Measurements from ENCODE around the gene MISFA. TPM values are rescaled to one million over a fixed set of nuclear protein-coding genes. Genes with fewer than 3 reads are reported as not detected.

The MISFA gene
- total RNA-seq, 1 donor from 2014 or later = 4.1 TPM

- Mint-ChIP-seq H3K9me3 (ENCODE audit: low read depth) (no peaks in the 10 kb centered on the region), H3K27me3 (ENCODE audit: low read depth) (no peaks in the 10 kb centered on the region), H3K4me3 (ENCODE audit: unreplicated experiment) (peak overlapping the region; percentile 47), H3K4me1 (ENCODE audit: low read depth) (peaks cover 41% of the 10 kb centered on the region), H3K27ac (ENCODE audit: unreplicated experiment) (peak overlapping the region; percentile 92), H3K36me3 (ENCODE audit: low read depth) (peaks cover 16% of the 10 kb centered on the region)
- no peak for DNase-seq (ENCODE audit: low spot score)
- no peak for TF ChIP-seq CTCF (IDR thresholded peaks at IDR 0.05)
Observed at GRCh38 chr11:18618342-18619025, 18.9 kb downstream of the MISFA start.

- no peak overlapping the region for H3K27ac Mint-ChIP-seq (ENCODE audit: unreplicated experiment)
- H3K9me3 Mint-ChIP-seq (ENCODE audit: low read depth) = peaks cover 4% of the 10 kb centered on the region
- H3K27me3 Mint-ChIP-seq (ENCODE audit: low read depth) = no peaks in the 10 kb centered on the region
- DNase-seq (ENCODE audit: low spot score) = no peak
- no peaks in the 10 kb centered on the region for H3K36me3 Mint-ChIP-seq (ENCODE audit: low read depth)
- TF ChIP-seq CTCF (IDR thresholded peaks at IDR 0.05) = no peak
- no peak overlapping the region for H3K4me3 Mint-ChIP-seq (ENCODE audit: unreplicated experiment)
- H3K4me1 Mint-ChIP-seq (ENCODE audit: low read depth) = peaks cover 22% of the 10 kb centered on the region
Observed at GRCh38 chr11:18623707-18624106, 24.1 kb downstream of the MISFA start.

- H3K4me3 Mint-ChIP-seq (ENCODE audit: unreplicated experiment) = no peak overlapping the region
- H3K36me3 Mint-ChIP-seq (ENCODE audit: low read depth) = no peaks in the 10 kb centered on the region
- H3K4me1 Mint-ChIP-seq (ENCODE audit: low read depth) = peaks cover 20% of the 10 kb centered on the region
- H3K27ac Mint-ChIP-seq (ENCODE audit: unreplicated experiment) = no peak overlapping the region
- H3K27me3 Mint-ChIP-seq (ENCODE audit: low read depth) = no peaks in the 10 kb centered on the region
- no peak for TF ChIP-seq CTCF (IDR thresholded peaks at IDR 0.05)
- no peak for DNase-seq (ENCODE audit: low spot score)
- peaks cover 4% of the 10 kb centered on the region for H3K9me3 Mint-ChIP-seq (ENCODE audit: low read depth)
Observed at GRCh38 chr11:18624161-18624560, 24.6 kb downstream of the MISFA start.

GRCh38 chr11:18632841-18633240, 33.3 kb downstream of the MISFA start:
- Mint-ChIP-seq H3K4me1 (ENCODE audit: low read depth) (peaks cover 30% of the 10 kb centered on the region), H3K27me3 (ENCODE audit: low read depth) (peaks cover 2% of the 10 kb centered on the region), H3K27ac (ENCODE audit: unreplicated experiment) (no peak overlapping the region), H3K9me3 (ENCODE audit: low read depth) (no peaks in the 10 kb centered on the region), H3K36me3 (ENCODE audit: low read depth) (no peaks in the 10 kb centered on the region), H3K4me3 (ENCODE audit: unreplicated experiment) (peak overlapping the region; percentile 91)
- no peak for DNase-seq (ENCODE audit: low spot score)
- TF ChIP-seq CTCF (IDR thresholded peaks at IDR 0.05) = no peak

GRCh38 chr11:18633256-18634139, 33.9 kb downstream of the MISFA start:
- peaks cover 25% of the 10 kb centered on the region for H3K4me1 Mint-ChIP-seq (ENCODE audit: low read depth)
- H3K4me3 Mint-ChIP-seq (ENCODE audit: unreplicated experiment) = peak overlapping the region; percentile 91
- H3K27me3 Mint-ChIP-seq (ENCODE audit: low read depth) = peaks cover 2% of the 10 kb centered on the region
- no peaks in the 10 kb centered on the region for H3K9me3 Mint-ChIP-seq (ENCODE audit: low read depth)
- no peak for TF ChIP-seq CTCF (IDR thresholded peaks at IDR 0.05)
- H3K27ac Mint-ChIP-seq (ENCODE audit: unreplicated experiment) = peak overlapping the region; percentile 100
- H3K36me3 Mint-ChIP-seq (ENCODE audit: low read depth) = no peaks in the 10 kb centered on the region
- DNase-seq (ENCODE audit: low spot score) = no peak

Data from chondrocyte (in vitro differentiated cells).